Activated effector memory CD4-positive, alpha-beta T cell treated with anti-CD3 and anti-CD28 coated beads, Interleukin-2, amount 50 U/mL, for 16 hours (primary cell): ENCODE measurements around the gene MRPS2.
A peak's percentile ranks its signal among the peaks of the same experiment; 100 is the strongest.

ENCODE experiments used
- DNase-seq: peaks from one replicate; pipeline ENCODE4 v3.0.0-alpha.2; 2020

MRPS2 gene

DNA sequence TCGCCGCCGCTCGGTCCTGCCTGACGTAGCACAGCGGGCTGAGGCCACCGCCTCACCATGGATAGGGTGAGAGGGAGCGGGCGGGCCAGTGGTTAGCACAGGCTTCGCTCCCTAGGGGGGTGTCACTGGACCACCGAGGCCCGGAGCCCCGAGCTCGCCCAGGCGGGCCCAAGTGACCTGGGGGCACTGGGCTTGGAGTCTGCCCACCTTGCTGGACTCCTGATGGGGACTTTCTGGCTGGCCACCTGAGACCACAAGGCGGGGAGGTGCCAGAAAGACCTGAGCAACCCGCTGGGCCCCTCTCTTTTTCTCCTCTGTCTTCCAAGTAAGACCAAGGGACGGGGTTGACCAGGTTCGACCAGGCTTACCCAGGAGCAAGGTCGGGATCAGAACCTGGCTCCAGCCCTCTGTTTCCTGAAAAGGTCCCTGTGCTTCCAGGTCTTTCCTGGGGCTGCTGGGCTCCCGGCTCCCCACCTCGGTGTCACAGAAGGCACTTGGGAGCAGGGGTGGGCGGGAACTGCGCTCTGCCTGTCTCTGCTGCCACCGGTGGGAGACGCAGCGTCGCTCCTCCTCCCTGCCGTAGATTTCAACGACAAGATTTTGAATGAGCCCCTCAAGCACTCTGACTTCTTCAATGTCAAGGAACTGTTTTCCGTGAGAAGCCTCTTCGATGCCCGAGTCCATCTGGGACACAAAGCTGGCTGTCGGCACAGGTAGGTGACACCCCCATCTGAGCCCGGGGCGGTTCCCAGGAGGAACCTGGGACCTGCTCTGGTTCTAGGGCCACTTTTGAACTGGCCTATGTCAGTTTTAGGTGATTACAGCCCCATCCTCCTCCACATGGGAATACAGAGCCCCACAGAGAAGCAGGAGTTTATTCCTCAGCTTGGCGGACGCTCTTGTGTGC lies 1.0 kb downstream of the MRPS2 start:
- DNase-seq, result no peak

GRCh38 chr9:135502168-135502872 lies 1.8 kb downstream of the MRPS2 start:
- no peak for DNase-seq

DNA sequence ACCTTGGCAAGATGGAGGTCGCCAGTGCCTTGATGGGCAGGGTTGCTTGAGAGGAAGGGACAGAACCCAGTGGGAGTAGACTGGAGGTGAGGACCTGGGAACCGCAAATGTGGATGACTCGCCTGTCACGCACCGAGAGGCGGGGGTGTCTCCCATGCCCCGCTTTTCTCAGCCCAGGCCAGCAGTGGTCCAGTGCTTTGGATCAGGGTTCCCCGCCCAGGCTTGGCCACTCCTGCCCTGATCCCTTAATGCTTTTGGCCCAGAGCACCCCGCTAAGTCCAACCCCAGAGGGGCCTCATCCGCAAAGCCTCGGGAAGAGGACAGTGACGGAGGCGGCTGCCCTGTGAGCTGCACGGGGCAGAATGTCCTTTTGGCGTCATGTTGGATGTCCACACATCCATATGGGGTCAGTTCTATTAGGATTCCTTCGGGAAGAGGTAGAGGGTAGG lies 2.4 kb downstream of the MRPS2 start:
- no peak for DNase-seq

GRCh38 chr9:135503371-135504261 lies 3.1 kb downstream of the MRPS2 start:
- no peak for DNase-seq

- DNase-seq, result peak; percentile 84
Measured at GRCh38 chr9:135504262-135505243, 4.1 kb downstream of the MRPS2 start.

GRCh38 chr9:135505406-135506187 lies 5.1 kb downstream of the MRPS2 start:
- no peak for DNase-seq

- DNase-seq, result peak; percentile 60
Measured at GRCh38 chr9:135506327-135507103, 6.0 kb downstream of the MRPS2 start.

DNA sequence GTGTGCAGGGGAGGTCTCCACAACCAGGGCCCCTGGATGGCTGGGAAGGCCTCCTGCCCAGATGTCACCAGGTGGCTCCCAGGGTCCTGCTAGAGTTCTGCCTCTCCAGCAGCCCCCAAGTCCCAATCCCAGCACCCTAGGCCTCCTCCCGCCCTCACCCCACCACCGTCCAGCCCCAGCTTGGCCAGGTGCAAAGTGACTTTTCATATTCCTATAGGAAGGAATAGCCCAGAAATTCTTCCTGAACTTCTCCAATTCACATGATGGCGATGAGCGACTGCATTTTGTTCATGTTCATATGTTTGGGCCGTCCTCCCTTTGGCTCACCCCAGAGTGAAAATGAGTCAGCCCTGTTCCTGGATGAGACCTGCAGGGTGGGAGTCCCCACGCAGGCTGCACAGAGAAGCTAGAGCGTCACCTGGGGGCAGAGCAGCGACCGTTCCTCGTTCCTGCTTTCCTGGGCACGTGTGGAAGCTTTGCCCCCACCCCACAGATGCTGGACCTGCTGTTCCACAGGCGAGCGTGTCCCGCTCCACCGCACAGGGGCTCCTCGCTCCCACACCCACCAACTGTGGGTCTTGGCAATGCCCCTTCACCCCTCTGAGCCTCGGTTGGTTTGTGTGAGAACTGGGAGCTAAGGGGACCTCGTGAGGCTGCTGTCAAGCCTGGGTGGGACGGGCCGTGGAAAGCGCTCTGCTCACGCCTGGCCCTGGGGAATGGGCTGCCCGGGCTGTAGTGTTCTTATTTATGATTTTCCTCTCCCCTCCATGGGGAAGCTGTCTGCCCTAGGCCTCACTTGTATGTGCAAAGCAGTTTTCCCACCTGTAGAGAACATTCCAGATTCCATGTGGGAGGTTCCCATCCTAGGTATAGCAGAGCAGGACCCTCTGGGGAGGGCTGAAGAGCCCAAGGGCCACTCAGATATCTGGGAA lies 6.9 kb downstream of the MRPS2 start:
- DNase-seq, result peak; percentile 53

- peak; percentile 38 for DNase-seq
Measured at GRCh38 chr9:135508211-135508820, 7.8 kb downstream of the MRPS2 start.

- DNase-seq, result no peak
Measured at GRCh38 chr9:135509458-135509857, 9.0 kb downstream of the MRPS2 start.

DNA sequence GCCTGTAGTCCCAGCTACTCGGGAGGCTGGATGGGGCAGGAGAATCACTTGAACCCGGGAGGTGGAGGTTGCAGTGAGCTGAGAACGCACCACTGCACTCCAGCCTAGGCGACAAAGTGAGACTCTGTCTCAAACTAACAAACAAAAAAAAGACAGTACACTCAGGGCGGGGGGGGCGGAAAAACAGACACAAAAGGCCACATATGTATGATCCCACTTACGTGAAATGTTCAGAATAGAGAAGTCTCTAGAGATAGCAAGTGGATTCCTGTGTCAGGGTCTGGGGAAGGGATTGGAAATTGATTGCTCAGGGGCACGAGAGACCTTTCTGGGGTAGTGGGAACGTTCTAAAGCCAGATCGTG lies 11.7 kb downstream of the MRPS2 start:
- no peak for DNase-seq

DNA sequence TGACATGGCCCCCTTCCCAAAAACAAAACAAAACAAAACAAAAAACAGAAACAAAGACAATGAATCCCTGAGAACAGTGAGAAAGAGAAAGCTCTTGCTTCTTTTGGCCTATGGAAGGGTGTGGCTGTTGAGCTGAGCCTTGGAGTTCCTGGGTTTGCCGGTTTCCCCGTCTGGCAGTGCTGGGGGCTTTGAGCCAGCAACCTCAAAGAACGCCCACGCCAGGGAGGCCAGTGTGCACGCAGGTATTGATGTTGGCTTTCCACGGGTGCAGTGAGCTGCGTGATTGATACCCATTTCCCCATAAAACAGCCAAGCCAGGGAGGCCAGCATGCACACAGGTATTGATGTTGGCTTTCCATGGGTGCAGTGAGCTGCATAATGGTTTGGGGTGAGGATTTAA lies 12.4 kb downstream of the MRPS2 start:
- peak; percentile 41 for DNase-seq

GRCh38 chr9:135513351-135513846 lies 12.9 kb downstream of the MRPS2 start:
- peak; percentile 55 for DNase-seq

- DNase-seq, result peak; percentile 38
Measured at GRCh38 chr9:135513906-135514305, 13.4 kb downstream of the MRPS2 start.

GRCh38 chr9:135514342-135515082 lies 14.0 kb downstream of the MRPS2 start:
- DNase-seq, result peak; percentile 51

GRCh38 chr9:135515083-135515951 lies 14.8 kb downstream of the MRPS2 start:
- DNase-seq, result peak; percentile 55
